DOHH2 (cell line): ENCODE measurements around the gene PTGR1.

ENCODE experiments used
- H3F3A ChIP-seq: fragments of 200-600 bp; sonication (generic), shearing (Covaris generic); 2 replicates; pipeline ENCODE4 v1.6.0; 2016; ENCODE audit warnings: antibody characterized with exemption, mild to moderate bottlenecking; ENCODE audit not compliant: control insufficient read depth, insufficient read depth
- H3K27ac ChIP-seq: fragments of 200-600 bp; sonication (generic); 2 replicates; pipeline ENCODE4 v1.5.1; 2014; ENCODE audit warnings: low read depth, mild to moderate bottlenecking, low read length, moderate library complexity
- H3K27me3 ChIP-seq: fragments of 200-600 bp; sonication (generic); 2 replicates; pipeline ENCODE4 v1.6.1; 2014; ENCODE audit warnings: mild to moderate bottlenecking, low read length, mixed read lengths; ENCODE audit not compliant: control insufficient read depth
- H3K36me3 ChIP-seq: fragments of 200-600 bp; sonication (generic); 2 replicates; pipeline ENCODE4 v1.6.1; 2014; ENCODE audit warnings: mild to moderate bottlenecking, low read length, moderate library complexity, mixed read lengths; ENCODE audit not compliant: control insufficient read depth
- H3K4me1 ChIP-seq: fragments of 200-600 bp; sonication (generic); 2 replicates; pipeline ENCODE4 v1.6.1; 2014; ENCODE audit warnings: mild to moderate bottlenecking, low read length, mixed read lengths; ENCODE audit not compliant: control insufficient read depth
- H3K4me2 ChIP-seq: fragments of 200-600 bp; sonication (generic); 2 replicates; pipeline ENCODE4 v1.6.0; 2014; ENCODE audit warnings: mild to moderate bottlenecking, low read length, moderate library complexity
- H3K4me3 ChIP-seq: fragments of 200-600 bp; sonication (generic); 2 replicates; pipeline ENCODE4 v1.5.1; 2014; ENCODE audit warnings: mild to moderate bottlenecking, low read length, mixed read lengths
- H3K79me2 ChIP-seq: fragments of 200-600 bp; sonication (generic); 2 replicates; pipeline ENCODE4 v1.6.1; 2014; ENCODE audit warnings: mild to moderate bottlenecking, low read length, mixed read lengths; ENCODE audit not compliant: control insufficient read depth
- H3K9me2 ChIP-seq: fragments of 200-600 bp; sonication (generic); replicated peaks from 2 replicates; pipeline ENCODE4 v1.6.1; 2014; ENCODE audit warnings: mild to moderate bottlenecking, low read length, mixed read lengths; ENCODE audit not compliant: control insufficient read depth
- H3K9me3 ChIP-seq: fragments of 200-600 bp; sonication (generic); 2 replicates; pipeline ENCODE4 v1.6.1; 2014; ENCODE audit warnings: antibody characterized with exemption, low read length, mixed read lengths; ENCODE audit not compliant: control insufficient read depth, insufficient read depth
- H4K20me1 ChIP-seq: fragments of 200-600 bp; sonication (generic); 2 replicates; pipeline ENCODE4 v1.6.0; 2014; ENCODE audit warnings: low read depth, mild to moderate bottlenecking, antibody characterized with exemption, low read length, moderate library complexity; ENCODE audit not compliant: control insufficient read depth, insufficient read depth
- EZH2phosphoT487 ChIP-seq: fragments of 200-600 bp; sonication (generic); IDR thresholded peaks from 2 replicates; pipeline ENCODE4 v1.6.1; 2017; ENCODE audit warnings: borderline replicate concordance, mild to moderate bottlenecking, antibody characterized with exemption, low read length, moderate library complexity, mixed read lengths
- TF ChIP-seq, protein P1 (sequence below): fragments of 200-600 bp; sonication (generic); IDR thresholded peaks from one replicate; pipeline ENCODE4 v1.5.1; 2014; ENCODE audit warnings: antibody characterized with exemption, mild to moderate bottlenecking, low read depth, low read length; ENCODE audit not compliant: poor library complexity, severe bottlenecking

PTGR1 gene

GRCh38 chr9:111646417-111646816 lies 47.0 kb upstream of the PTGR1 start:
- TF ChIP-seq, protein P1, sequence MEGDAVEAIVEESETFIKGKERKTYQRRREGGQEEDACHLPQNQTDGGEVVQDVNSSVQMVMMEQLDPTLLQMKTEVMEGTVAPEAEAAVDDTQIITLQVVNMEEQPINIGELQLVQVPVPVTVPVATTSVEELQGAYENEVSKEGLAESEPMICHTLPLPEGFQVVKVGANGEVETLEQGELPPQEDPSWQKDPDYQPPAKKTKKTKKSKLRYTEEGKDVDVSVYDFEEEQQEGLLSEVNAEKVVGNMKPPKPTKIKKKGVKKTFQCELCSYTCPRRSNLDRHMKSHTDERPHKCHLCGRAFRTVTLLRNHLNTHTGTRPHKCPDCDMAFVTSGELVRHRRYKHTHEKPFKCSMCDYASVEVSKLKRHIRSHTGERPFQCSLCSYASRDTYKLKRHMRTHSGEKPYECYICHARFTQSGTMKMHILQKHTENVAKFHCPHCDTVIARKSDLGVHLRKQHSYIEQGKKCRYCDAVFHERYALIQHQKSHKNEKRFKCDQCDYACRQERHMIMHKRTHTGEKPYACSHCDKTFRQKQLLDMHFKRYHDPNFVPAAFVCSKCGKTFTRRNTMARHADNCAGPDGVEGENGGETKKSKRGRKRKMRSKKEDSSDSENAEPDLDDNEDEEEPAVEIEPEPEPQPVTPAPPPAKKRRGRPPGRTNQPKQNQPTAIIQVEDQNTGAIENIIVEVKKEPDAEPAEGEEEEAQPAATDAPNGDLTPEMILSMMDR = no peak
- no peak for TF ChIP-seq EZH2phosphoT487
- Histone ChIP-seq H4K20me1 (0 out of 2 replicates have a peak, but pooled peaks cover 3% of the 10 kb centered on the region), H3K9me3 (no peaks in the 10 kb centered on the region), H3K27me3 (no peaks in the 10 kb centered on the region), H3K36me3 (peaks cover 56% of the 10 kb centered on the region), H3K4me3 (no peak overlapping the region), H3K4me2 (no peak overlapping the region), H3K79me2 (peaks cover 24% of the 10 kb centered on the region), H3K4me1 (no peaks in the 10 kb centered on the region), H3F3A (no peaks in the 10 kb centered on the region), H3K27ac (no peak overlapping the region), H3K9me2 (no peaks in the 10 kb centered on the region)

DNA sequence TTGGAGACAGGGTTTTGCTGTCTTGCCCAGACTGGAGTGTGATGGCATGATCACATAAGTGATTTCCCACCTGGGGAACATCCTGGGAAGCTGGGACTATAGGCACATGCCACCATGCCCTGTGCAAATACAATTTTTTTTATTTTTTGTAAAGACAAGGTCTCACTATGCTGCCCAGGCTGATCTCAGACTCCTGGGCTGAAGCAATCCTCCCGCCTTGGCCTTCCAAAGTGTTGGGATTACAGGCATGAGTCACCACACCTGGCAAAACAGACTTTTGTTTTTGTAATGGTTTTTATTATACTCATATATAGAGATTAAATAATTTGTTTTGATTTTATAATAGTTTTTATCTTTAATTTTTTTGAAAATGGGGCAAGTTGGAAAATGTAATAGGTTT lies 46.4 kb upstream of the PTGR1 start:
- H3K36me3 ChIP-seq = peaks cover 54% of the 10 kb centered on the region

GRCh38 chr9:111644195-111644772 lies 44.8 kb upstream of the PTGR1 start:
- Histone ChIP-seq H3K27me3 (no peaks in the 10 kb centered on the region), H3K4me2 (no peak overlapping the region), H3K9me3 (no peaks in the 10 kb centered on the region), H3K79me2 (peaks cover 30% of the 10 kb centered on the region), H3K36me3 (peaks cover 39% of the 10 kb centered on the region), H3K9me2 (no peaks in the 10 kb centered on the region), H4K20me1 (no peaks in the 10 kb centered on the region), H3F3A (no peaks in the 10 kb centered on the region), H3K27ac (no peak overlapping the region), H3K4me1 (no peaks in the 10 kb centered on the region), H3K4me3 (no peak overlapping the region)
- no peak for TF ChIP-seq EZH2phosphoT487
- TF ChIP-seq, protein P1 = no peak

More for the DNA sequence above, 46.4 kb upstream of the PTGR1 start:
- H3K27ac ChIP-seq = no peak overlapping the region
- H3K9me3 ChIP-seq = no peaks in the 10 kb centered on the region
- H3K27me3 ChIP-seq = no peaks in the 10 kb centered on the region
- H3K4me2 ChIP-seq = no peak overlapping the region
- no peaks in the 10 kb centered on the region for H3K9me2 ChIP-seq
- H3K4me3 ChIP-seq = no peak overlapping the region
- H4K20me1 ChIP-seq = 0 out of 2 replicates have a peak, but pooled peaks cover 3% of the 10 kb centered on the region
- no peaks in the 10 kb centered on the region for H3K4me1 ChIP-seq
- no peak for TF ChIP-seq EZH2phosphoT487
- TF ChIP-seq, protein P1 = no peak
- no peaks in the 10 kb centered on the region for H3F3A ChIP-seq
- H3K79me2 ChIP-seq = peaks cover 24% of the 10 kb centered on the region
